Astrocyte (in vitro differentiated cells and primary cell): ENCODE measurements around the gene KLRG1.

Experiments used
- EZH2 ChIP-seq: IDR thresholded peaks from 2 replicates; pipeline ENCODE4 v1.6.1; 2012; ENCODE audit warnings: mild to moderate bottlenecking, low read length, inconsistent platforms; ENCODE audit not compliant: insufficient read depth
- TF ChIP-seq, protein P1 (sequence below): IDR thresholded peaks from 2 replicates; pipeline ENCODE4 v1.5.1; 2011; ENCODE audit warnings: low read depth, mild to moderate bottlenecking, inconsistent platforms, low read length, moderate library complexity; ENCODE audit not compliant: insufficient read depth

GRCh38 chr12:9052610-9053009 is 63.3 kb downstream of the KLRG1 start:
- TF ChIP-seq, protein P1, sequence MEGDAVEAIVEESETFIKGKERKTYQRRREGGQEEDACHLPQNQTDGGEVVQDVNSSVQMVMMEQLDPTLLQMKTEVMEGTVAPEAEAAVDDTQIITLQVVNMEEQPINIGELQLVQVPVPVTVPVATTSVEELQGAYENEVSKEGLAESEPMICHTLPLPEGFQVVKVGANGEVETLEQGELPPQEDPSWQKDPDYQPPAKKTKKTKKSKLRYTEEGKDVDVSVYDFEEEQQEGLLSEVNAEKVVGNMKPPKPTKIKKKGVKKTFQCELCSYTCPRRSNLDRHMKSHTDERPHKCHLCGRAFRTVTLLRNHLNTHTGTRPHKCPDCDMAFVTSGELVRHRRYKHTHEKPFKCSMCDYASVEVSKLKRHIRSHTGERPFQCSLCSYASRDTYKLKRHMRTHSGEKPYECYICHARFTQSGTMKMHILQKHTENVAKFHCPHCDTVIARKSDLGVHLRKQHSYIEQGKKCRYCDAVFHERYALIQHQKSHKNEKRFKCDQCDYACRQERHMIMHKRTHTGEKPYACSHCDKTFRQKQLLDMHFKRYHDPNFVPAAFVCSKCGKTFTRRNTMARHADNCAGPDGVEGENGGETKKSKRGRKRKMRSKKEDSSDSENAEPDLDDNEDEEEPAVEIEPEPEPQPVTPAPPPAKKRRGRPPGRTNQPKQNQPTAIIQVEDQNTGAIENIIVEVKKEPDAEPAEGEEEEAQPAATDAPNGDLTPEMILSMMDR: no peak
- TF ChIP-seq EZH2: no peak
